Measurements from ENCODE around the gene SSBP4. TPM values are rescaled to one million over a fixed set of nuclear protein-coding genes. Genes with fewer than 3 reads are reported as not detected.

The SSBP4 gene
- total RNA-seq, 1 experiment from 2014 or later = 46.1 TPM

- Mint-ChIP-seq H3K27ac (no peak overlapping the region), H3K9me3 (peaks cover 3% of the 10 kb centered on the region in 2 experiments; a peak in 3 of 5 replicates), H3K4me3 (no peak overlapping the region), H3K36me3 (ENCODE audit: insufficient read depth in 1 of 3, low read depth in 3 of 3) (peaks cover 5 to 34% (median 25%) of the 10 kb centered on the region in 3 experiments; a peak in 6 of 7 replicates), H3K4me1 (peaks cover 3 to 5% of the 10 kb centered on the region in 2 experiments; a peak in 3 of 4 replicates), H3K27me3 (ENCODE audit: low read depth) (peaks cover 1% of the 10 kb centered on the region; the same call in 1 of the 2 replicates)
- Histone ChIP-seq H3K14ac (ENCODE audit: insufficient read depth, low read length) (no peak overlapping the region), H3K79me2 (ENCODE audit: insufficient read depth, low read length) (no peaks in the 10 kb centered on the region), H2BK12ac (ENCODE audit: insufficient read length, low read depth, low read length) (no peak overlapping the region), H2AFZ (ENCODE audit: low read length) (no peak overlapping the region), H4K20me1 (ENCODE audit: control insufficient read depth, insufficient read depth, insufficient read length) (no peaks in the 10 kb centered on the region), H4K5ac (ENCODE audit: insufficient read length, low read depth, low read length) (no peak overlapping the region), H3K9me3 (ENCODE audit: control insufficient read depth, low read depth, low read length) (no peaks in the 10 kb centered on the region), H3T11ph (ENCODE audit: low read length) (no peak overlapping the region), H2BK5ac (ENCODE audit: insufficient read length, low read length) (no peak overlapping the region), H3K23me2 (ENCODE audit: insufficient read length, low read depth, low read length, poor library complexity, severe bottlenecking) (no peaks in the 10 kb centered on the region), H3K23ac (ENCODE audit: insufficient read length, low read depth, low read length) (no peak overlapping the region), H2AK5ac (ENCODE audit: insufficient read length, low read length) (no peak overlapping the region), H4K91ac (ENCODE audit: insufficient read length, low read depth, low read length) (no peak overlapping the region), H2BK120ac (ENCODE audit: low read depth, low read length, poor library complexity, severe bottlenecking) (no peak overlapping the region), H3K9ac (ENCODE audit: extremely low read depth, insufficient read length, low read length) (no peak overlapping the region), H3K4me2 (ENCODE audit: insufficient read depth, insufficient read length, low read length) (no peak overlapping the region), H3K79me1 (ENCODE audit: insufficient read depth, low read depth, low read length, poor library complexity, severe bottlenecking) (no peaks in the 10 kb centered on the region), H3K18ac (ENCODE audit: insufficient read length, low read depth, low read length) (no peak overlapping the region), H3K4me1 (ENCODE audit: insufficient read depth, low read length) (no peaks in the 10 kb centered on the region), H3K27ac (ENCODE audit: insufficient read length, low read depth, low read length) (no peak overlapping the region), H2BK15ac (ENCODE audit: low read depth, low read length) (no peak overlapping the region), H4K8ac (replicated peaks; ENCODE audit: insufficient read length, low read depth, low read length) (no peak overlapping the region), H3K4ac (ENCODE audit: low read depth, low read length) (no peak overlapping the region), H2BK20ac (ENCODE audit: low read depth, low read length, poor library complexity, severe bottlenecking) (no peak overlapping the region), H3K56ac (ENCODE audit: insufficient read length, low read depth, low read length) (no peak overlapping the region), H3K27me3 (ENCODE audit: insufficient read depth, low read length) (no peaks in the 10 kb centered on the region)
- TF ChIP-seq CTCF (conservative IDR thresholded peaks at IDR 0.05) = no peak
- WGBS (ENCODE audit: extremely low coverage, insufficient read length, low lambda C conversion rate) = no CpG with 5 or more reads among the region's 15 CpGs
- no peak for DNase-seq
These were observed 26.2 kb downstream of the SSBP4 start for GRCh38 chr19:18445262-18445948.

All from H9 (cell line).